PC-9 (cell line): Measurements from ENCODE around the gene MUC5AC.

Experiments
- CTCF ChIP-seq: fragments of 200-600 bp; sonication (generic); conservative IDR thresholded peaks from 2 replicates; pipeline ENCODE4 v1.6.1; 2017; ENCODE audit warnings: mixed run types, antibody characterized with exemption, mild to moderate bottlenecking, moderate library complexity
- EZH2 ChIP-seq: fragments of 200-600 bp; sonication (generic); IDR thresholded peaks from 2 replicates; pipeline ENCODE4 v1.8.0; 2017; ENCODE audit warnings: antibody characterized with exemption, low read depth

- TF ChIP-seq CTCF (no peak), EZH2 (no peak)
These were observed 31.9 kb upstream of the MUC5AC start for GRCh38 chr11:1125803-1126202.
